WTC11 (cell line): ENCODE measurements around the gene CDRT4. TPM values are rescaled to one million over a fixed set of nuclear protein-coding genes. Genes with fewer than 3 reads are reported as not detected.

Experiments
- ATAC-seq: fragments of 200-7000 bp; cut with Tn5 transposase; 2 replicates; pipeline ENCODE4 v1.10.0; 2021; ENCODE audit warnings: mild to moderate bottlenecking, moderate library complexity
- CTCF ChIA-PET: fragments of 300-600 bp; sonication (Branson Sonifier 250); formaldehyde crosslinking; loops from one replicate; lab custom pipeline; 2021; ENCODE audit warnings: antibody characterized with exemption; lab: Charles Lee
- POLR2A ChIA-PET: fragments of 350-600 bp; sonication (Branson Sonifier 250); formaldehyde crosslinking; loops from one replicate; lab custom pipeline; 2021; ENCODE audit warnings: antibody characterized with exemption; lab: Charles Lee
- DNase-seq: peaks from one replicate; pipeline ENCODE4 v3.0.0; 2021; ENCODE audit warnings: low spot score
- H3K27ac Mint-ChIP-seq: 2 replicates; pipeline ENCODE4 v1.8.0; 2021; ENCODE audit warnings: mixed read lengths
- H3K27me3 Mint-ChIP-seq: 2 replicates; pipeline ENCODE4 v1.8.0; 2021; ENCODE audit warnings: low read depth, mild to moderate bottlenecking, moderate library complexity, mixed read lengths
- H3K36me3 Mint-ChIP-seq: 2 replicates; pipeline ENCODE4 v1.8.0; 2021; ENCODE audit warnings: mixed read lengths
- H3K4me1 Mint-ChIP-seq: 2 replicates; pipeline ENCODE4 v1.8.0; 2022; ENCODE audit warnings: mixed read lengths
- H3K4me3 Mint-ChIP-seq: 2 replicates; pipeline ENCODE4 v1.8.0; 2021; ENCODE audit warnings: mild to moderate bottlenecking, moderate library complexity, mixed read lengths
- H3K9me3 Mint-ChIP-seq: 2 replicates; pipeline ENCODE4 v1.8.0; 2021; ENCODE audit warnings: mixed read lengths
- ESRRA ChIP-seq: sonication (generic); formaldehyde crosslinking; IDR thresholded peaks from 2 replicates; pipeline ENCODE4 v1.8.1; 2022; ENCODE audit warnings: mild to moderate bottlenecking, missing genetic modification reagents, borderline replicate concordance
- FOXP1 ChIP-seq: sonication (generic); formaldehyde crosslinking; IDR thresholded peaks from 2 replicates; pipeline ENCODE4 v1.8.0; 2022; ENCODE audit warnings: missing genetic modification reagents, mild to moderate bottlenecking, moderate library complexity, borderline replicate concordance
- NFATC4 ChIP-seq: fragments of 250-450 bp; sonication (Bioruptor Pico); IDR thresholded peaks from 2 replicates; pipeline ENCODE4 v1.9.0; 2021; ENCODE audit warnings: mild to moderate bottlenecking
- NFE2L1 ChIP-seq: sonication (generic); formaldehyde crosslinking; IDR thresholded peaks from 2 replicates; pipeline ENCODE4 v1.8.1; 2023; ENCODE audit warnings: missing genetic modification reagents
- PRDM15 ChIP-seq: sonication (generic); formaldehyde crosslinking; IDR thresholded peaks from 2 replicates; pipeline ENCODE4 v1.8.0; 2022; ENCODE audit warnings: missing genetic modification reagents
- TEAD1 ChIP-seq: sonication (generic); formaldehyde crosslinking; IDR thresholded peaks from 2 replicates; pipeline ENCODE4 v1.8.0; 2022; ENCODE audit warnings: mild to moderate bottlenecking, missing genetic modification reagents
- ZNF219 ChIP-seq: sonication (generic); formaldehyde crosslinking; IDR thresholded peaks from 2 replicates; pipeline ENCODE4 v1.8.0; 2023; ENCODE audit warnings: missing genetic modification reagents, mild to moderate bottlenecking, borderline replicate concordance
- ZNF281 ChIP-seq: sonication (generic); formaldehyde crosslinking; IDR thresholded peaks from 2 replicates; pipeline ENCODE4 v1.8.0; 2023; ENCODE audit warnings: mild to moderate bottlenecking, missing genetic modification reagents
- ZNF416 ChIP-seq: fragments of 250-450 bp; sonication (Bioruptor Pico); IDR thresholded peaks from 2 replicates; pipeline ENCODE4 v1.9.0; 2021; ENCODE audit warnings: mild to moderate bottlenecking, inconsistent platforms
- total RNA-seq: library from RNA; stranded (reverse); gene quantifications from 3 replicates; pipeline ENCODE4 v1.2.3, GENCODE V29; 2021
- TF ChIP-seq, protein P1 (sequence below): fragments of 250-450 bp; sonication (Bioruptor Pico); IDR thresholded peaks from 2 replicates; pipeline ENCODE4 v1.8.0; 2021; ENCODE audit warnings: mild to moderate bottlenecking
- TF ChIP-seq, protein P2 (sequence below): fragments of 250-450 bp; sonication (Bioruptor Pico); IDR thresholded peaks from 2 replicates; pipeline ENCODE4 v1.9.0; 2021; ENCODE audit warnings: mild to moderate bottlenecking

The CDRT4 gene
- total RNA-seq, 1 experiment from 2014 or later: 4.9 TPM

DNA sequence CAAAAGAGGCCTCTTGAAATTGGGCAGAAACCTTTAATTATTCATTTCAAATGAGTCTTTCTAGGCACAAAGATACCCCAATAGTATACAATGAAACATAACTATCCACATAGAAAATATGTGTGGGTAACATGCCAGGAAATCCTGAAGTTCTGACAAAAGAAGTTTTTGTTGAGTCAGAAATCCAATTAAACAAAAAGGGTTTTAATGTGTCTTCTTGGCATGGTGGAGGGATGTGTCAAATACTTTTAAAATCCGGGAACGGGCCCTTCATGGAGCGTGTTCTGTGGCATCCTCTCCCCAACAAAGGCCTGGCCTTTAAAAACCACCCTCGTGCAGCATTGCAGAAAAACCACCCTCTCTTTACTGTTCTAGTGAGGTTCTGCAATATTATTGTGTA lies 14.2 kb downstream of the CDRT4 start:
- no peak for DNase-seq
- CTCF ChIA-PET: no interaction called here

GRCh38 chr17:15452746-15453145 lies 14.7 kb downstream of the CDRT4 start:
- ATAC-seq (no peak), DNase-seq (no peak)
- Mint-ChIP-seq H3K27ac (no peak overlapping the region), H3K9me3 (peaks cover 14% of the 10 kb centered on the region), H3K27me3 (no peaks in the 10 kb centered on the region), H3K36me3 (peaks cover 23% of the 10 kb centered on the region), H3K4me3 (no peak overlapping the region), H3K4me1 (no peaks in the 10 kb centered on the region)
- CTCF ChIA-PET: no interaction called here
- TF ChIP-seq NFATC4 (CRISPR knock-in tag) (no peak), NFE2L1 (CRISPR knock-in tag) (no peak), ESRRA (CRISPR knock-in tag) (no peak), ZNF219 (no peak), ZNF281 (CRISPR knock-in tag) (no peak)
- POLR2A ChIA-PET: no interaction called here

More for the DNA sequence above, 14.2 kb downstream of the CDRT4 start:
- no peaks in the 10 kb centered on the region for H3K27me3 Mint-ChIP-seq
- H3K27ac Mint-ChIP-seq: no peak overlapping the region
- H3K9me3 Mint-ChIP-seq: peaks cover 14% of the 10 kb centered on the region
- POLR2A ChIA-PET: no interaction called here
- TF ChIP-seq, protein P1, sequence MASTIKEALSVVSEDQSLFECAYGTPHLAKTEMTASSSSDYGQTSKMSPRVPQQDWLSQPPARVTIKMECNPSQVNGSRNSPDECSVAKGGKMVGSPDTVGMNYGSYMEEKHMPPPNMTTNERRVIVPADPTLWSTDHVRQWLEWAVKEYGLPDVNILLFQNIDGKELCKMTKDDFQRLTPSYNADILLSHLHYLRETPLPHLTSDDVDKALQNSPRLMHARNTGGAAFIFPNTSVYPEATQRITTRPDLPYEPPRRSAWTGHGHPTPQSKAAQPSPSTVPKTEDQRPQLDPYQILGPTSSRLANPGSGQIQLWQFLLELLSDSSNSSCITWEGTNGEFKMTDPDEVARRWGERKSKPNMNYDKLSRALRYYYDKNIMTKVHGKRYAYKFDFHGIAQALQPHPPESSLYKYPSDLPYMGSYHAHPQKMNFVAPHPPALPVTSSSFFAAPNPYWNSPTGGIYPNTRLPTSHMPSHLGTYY (CRISPR knock-in tag): no peak
- TF ChIP-seq ZNF416: no peak
- ATAC-seq: no peak
- no peaks in the 10 kb centered on the region for H3K4me1 Mint-ChIP-seq
- no peak overlapping the region for H3K4me3 Mint-ChIP-seq
- peaks cover 23% of the 10 kb centered on the region for H3K36me3 Mint-ChIP-seq

DNA sequence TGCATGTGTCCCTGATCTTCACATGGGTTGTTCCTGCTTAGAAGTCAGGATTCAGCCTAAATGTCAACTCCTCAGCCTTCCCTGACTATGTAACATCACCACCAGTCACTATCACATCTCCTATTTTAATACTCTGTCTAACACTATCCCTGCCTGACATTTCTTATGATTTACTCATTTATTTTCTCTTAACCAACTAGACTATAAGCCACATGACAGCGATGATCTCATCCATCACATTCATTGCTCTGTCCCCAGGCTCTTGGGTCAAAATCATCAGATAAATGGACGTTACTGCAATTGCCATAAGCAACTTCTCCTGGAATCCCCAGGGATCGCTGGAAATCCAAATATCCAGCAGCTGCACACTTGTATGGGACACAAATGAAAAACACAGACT lies 15.7 kb downstream of the CDRT4 start:
- CTCF ChIA-PET: no interaction called here
- ATAC-seq: no peak
- no peaks in the 10 kb centered on the region for H3K4me1 Mint-ChIP-seq
- H3K36me3 Mint-ChIP-seq: peaks cover 16% of the 10 kb centered on the region
- no peaks in the 10 kb centered on the region for H3K27me3 Mint-ChIP-seq
- peaks cover 14% of the 10 kb centered on the region for H3K9me3 Mint-ChIP-seq
- no peak for TF ChIP-seq TEAD1 (CRISPR knock-in tag)
- TF ChIP-seq, protein P2, sequence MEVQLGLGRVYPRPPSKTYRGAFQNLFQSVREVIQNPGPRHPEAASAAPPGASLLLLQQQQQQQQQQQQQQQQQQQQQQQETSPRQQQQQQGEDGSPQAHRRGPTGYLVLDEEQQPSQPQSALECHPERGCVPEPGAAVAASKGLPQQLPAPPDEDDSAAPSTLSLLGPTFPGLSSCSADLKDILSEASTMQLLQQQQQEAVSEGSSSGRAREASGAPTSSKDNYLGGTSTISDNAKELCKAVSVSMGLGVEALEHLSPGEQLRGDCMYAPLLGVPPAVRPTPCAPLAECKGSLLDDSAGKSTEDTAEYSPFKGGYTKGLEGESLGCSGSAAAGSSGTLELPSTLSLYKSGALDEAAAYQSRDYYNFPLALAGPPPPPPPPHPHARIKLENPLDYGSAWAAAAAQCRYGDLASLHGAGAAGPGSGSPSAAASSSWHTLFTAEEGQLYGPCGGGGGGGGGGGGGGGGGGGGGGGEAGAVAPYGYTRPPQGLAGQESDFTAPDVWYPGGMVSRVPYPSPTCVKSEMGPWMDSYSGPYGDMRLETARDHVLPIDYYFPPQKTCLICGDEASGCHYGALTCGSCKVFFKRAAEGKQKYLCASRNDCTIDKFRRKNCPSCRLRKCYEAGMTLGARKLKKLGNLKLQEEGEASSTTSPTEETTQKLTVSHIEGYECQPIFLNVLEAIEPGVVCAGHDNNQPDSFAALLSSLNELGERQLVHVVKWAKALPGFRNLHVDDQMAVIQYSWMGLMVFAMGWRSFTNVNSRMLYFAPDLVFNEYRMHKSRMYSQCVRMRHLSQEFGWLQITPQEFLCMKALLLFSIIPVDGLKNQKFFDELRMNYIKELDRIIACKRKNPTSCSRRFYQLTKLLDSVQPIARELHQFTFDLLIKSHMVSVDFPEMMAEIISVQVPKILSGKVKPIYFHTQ (CRISPR knock-in tag): no peak
- TF ChIP-seq FOXP1 (CRISPR knock-in tag): no peak
- TF ChIP-seq PRDM15 (CRISPR knock-in tag): no peak
- TF ChIP-seq, all 79 proteins: peak for 0
- no peak for DNase-seq
- POLR2A ChIA-PET: no interaction called here
- no peak overlapping the region for H3K4me3 Mint-ChIP-seq
- no peak overlapping the region for H3K27ac Mint-ChIP-seq
